HG03039 (cell line): Measurements from ENCODE around the gene CDC42SE2.

Source experiments
- ATAC-seq: cut with Tn5 transposase; IDR thresholded peaks from one replicate; pipeline ENCODE4 v1.9.1; 2021; ENCODE audit warnings: mild to moderate bottlenecking, moderate library complexity; ENCODE audit not compliant: unreplicated experiment

The CDC42SE2 gene

GRCh38 chr5:131423056-131423455 is 159.2 kb downstream of the CDC42SE2 start:
- ATAC-seq, result no peak

- ATAC-seq, result no peak
These were observed 162.2 kb downstream of the CDC42SE2 start for GRCh38 chr5:131426011-131426410.

DNA sequence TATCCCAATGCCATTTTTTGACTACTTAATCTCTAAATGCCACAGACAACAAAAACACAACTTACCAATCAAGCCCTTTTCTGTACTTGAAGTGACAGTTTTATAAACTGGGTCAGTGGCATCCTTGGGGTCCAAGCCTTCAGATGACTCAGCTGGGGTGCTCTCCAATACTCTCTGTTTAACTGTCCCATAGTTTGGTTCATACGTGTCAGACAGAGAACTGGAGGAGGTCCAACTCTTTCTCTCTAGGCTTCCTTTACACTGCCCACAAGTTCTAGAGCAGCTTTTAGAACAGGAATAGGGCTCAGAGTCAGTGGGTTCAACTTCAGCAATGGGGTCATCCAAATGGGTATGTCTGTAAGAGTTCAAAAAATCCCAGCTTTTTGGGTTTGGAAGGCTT is 166.9 kb downstream of the CDC42SE2 start:
- no peak for ATAC-seq

GRCh38 chr5:131431794-131432193 is 167.9 kb downstream of the CDC42SE2 start:
- ATAC-seq, result no peak

- ATAC-seq, result no peak
These were observed 169.3 kb downstream of the CDC42SE2 start for GRCh38 chr5:131433109-131433508.

- ATAC-seq, result no peak
These were observed 172.2 kb downstream of the CDC42SE2 start for GRCh38 chr5:131436081-131436480.

DNA sequence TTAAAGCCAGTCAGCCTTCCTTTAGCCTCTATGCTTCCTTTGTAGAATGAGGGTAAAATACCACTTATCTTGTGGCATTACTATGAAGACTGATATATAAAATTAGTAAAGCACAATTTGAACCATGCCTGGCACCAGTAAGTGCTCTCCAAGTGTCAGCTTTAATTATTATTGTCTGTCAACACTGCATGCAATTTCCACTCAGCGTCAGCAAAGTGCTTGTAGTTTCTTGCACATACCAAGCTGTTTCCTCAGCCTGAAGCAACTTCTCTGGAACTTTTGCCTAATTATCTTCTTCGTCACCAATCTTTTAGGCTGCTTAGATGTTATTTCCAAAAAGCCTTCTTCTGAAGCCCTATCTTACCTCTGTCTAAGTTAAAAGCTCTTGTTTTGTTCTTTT is 177.3 kb downstream of the CDC42SE2 start:
- ATAC-seq, result no peak
